H1 (cell line): ENCODE measurements around the gene ATP2B1. TPM values are rescaled to one million over a fixed set of nuclear protein-coding genes. Genes with fewer than 3 reads are reported as not detected.

ENCODE experiments used
- HDAC2 ChIP-seq, 2 experiments: fragments of 300-600 bp in 1 of 2; sonication (generic) in 1 of 2; IDR thresholded peaks; 2 replicates each; pipeline ENCODE4 v1.6.1; 2011 to 2012; ENCODE audit warnings: low read depth in 2 of 2, low read length in 2 of 2, mild to moderate bottlenecking in 2 of 2, moderate library complexity in 2 of 2, borderline replicate concordance in 1 of 2, inconsistent platforms in 1 of 2
- PHF8 ChIP-seq: fragments of 200-600 bp; sonication (generic); conservative IDR thresholded peaks from 2 replicates; pipeline ENCODE4 v1.7.1; 2012; ENCODE audit warnings: low read depth, mild to moderate bottlenecking, inconsistent platforms, low read length, moderate library complexity
- RXRA ChIP-seq: IDR thresholded peaks from 2 replicates; pipeline ENCODE4 v1.6.1; 2011; ENCODE audit warnings: low read depth, mild to moderate bottlenecking, low read length, moderate library complexity; ENCODE audit not compliant: insufficient read depth
- polyA plus RNA-seq, 7 experiments: library from polyadenylated mRNA; depleted of rRNA in 3 of 7; stranded (reverse) in 5 of 7; unstranded in 2 of 7; fragments of >200 nt in 5 of 7; fragments of 200-250 nt in 2 of 7; gene quantifications; 1 replicate in 5 of 7; 2 replicates in 1 of 7; 4 replicates in 1 of 7; pipeline versions ENCODE4 v1.2.1 to v1.2.3, GENCODE V29; 2011 to 2013; ENCODE audit warnings: missing spikeins in 2 of 7, mixed read lengths in 2 of 7
- total RNA-seq: library from RNA; stranded (reverse); fragmentation: NEBNext Ultra II Directional; extraction: Animal tissue kit (Norgen Biotek cat#: 25700); gene quantifications from 2 replicates; pipeline ENCODE4 v1.2.1, GENCODE V29; 2021

The ATP2B1 gene
- total and polyA plus RNA-seq, 2 of the 8 experiments (the other 6 are each of a cell fraction or from before 2014, with no cell fraction given) = 4.3 to 32.0 TPM

- no peak for TF ChIP-seq HDAC2 (IDR thresholded peaks at IDR 0.05; ENCODE audit: borderline replicate concordance in 1 of 2, low read depth in 2 of 2, low read length in 2 of 2)
- TF ChIP-seq PHF8 = no peak
- no peak for TF ChIP-seq RXRA
These were observed 75.9 kb downstream of the ATP2B1 start (continued) for GRCh38 chr12:89632778-89633177.
